HG02970 (cell line): ENCODE data around the gene MRGPRX3.
"Not testable (repeated sequence)": the region's sequence is repeated elsewhere in the genome, so short reads cannot be mapped to it uniquely, and the experiment has no call there.

ENCODE experiments used
- ATAC-seq: cut with Tn5 transposase; IDR thresholded peaks from one replicate; pipeline ENCODE4 v1.9.1; 2021; ENCODE audit warnings: mild to moderate bottlenecking, moderate library complexity, moderate number of reproducible peaks; ENCODE audit not compliant: unreplicated experiment, low FRiP score

Gene MRGPRX3

GRCh38 chr11:18132341-18132740, at the start of gene MRGPRX3:
Gene MRGPRX3, plus strand, starts transcription at chr11:18132571. Its CDS starts 4,632 bp downstream, at chr11:18137203.
- no peak for ATAC-seq

GRCh38 chr11:18088366-18088765, 44.0 kb upstream of the MRGPRX3 start:
- ATAC-seq: no peak

GRCh38 chr11:18088966-18089365, 43.4 kb upstream of the MRGPRX3 start:
- ATAC-seq: no peak

DNA sequence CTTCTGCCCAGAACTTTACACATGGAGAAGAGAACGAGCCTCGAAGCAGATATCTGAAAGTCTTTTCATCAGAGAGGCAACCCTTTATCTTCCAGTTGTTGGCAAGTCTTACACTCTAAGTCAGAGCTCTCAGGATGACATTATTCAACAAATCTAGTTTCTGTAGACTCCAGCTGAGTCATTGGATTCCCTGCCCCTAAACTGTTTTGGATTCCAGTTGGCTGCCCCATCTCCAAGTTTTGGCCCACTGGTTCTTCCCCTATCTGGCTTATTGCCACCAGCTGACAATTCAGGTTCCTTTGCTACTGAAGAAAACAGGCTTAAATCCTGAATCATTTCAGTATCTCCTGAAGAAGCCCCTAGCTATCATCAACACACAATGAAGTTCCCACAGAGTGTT, 40.6 kb upstream of the MRGPRX3 start:
- no peak for ATAC-seq

- no peak for ATAC-seq
These were observed 38.4 kb upstream of the MRGPRX3 start for GRCh38 chr11:18093959-18094358.

DNA sequence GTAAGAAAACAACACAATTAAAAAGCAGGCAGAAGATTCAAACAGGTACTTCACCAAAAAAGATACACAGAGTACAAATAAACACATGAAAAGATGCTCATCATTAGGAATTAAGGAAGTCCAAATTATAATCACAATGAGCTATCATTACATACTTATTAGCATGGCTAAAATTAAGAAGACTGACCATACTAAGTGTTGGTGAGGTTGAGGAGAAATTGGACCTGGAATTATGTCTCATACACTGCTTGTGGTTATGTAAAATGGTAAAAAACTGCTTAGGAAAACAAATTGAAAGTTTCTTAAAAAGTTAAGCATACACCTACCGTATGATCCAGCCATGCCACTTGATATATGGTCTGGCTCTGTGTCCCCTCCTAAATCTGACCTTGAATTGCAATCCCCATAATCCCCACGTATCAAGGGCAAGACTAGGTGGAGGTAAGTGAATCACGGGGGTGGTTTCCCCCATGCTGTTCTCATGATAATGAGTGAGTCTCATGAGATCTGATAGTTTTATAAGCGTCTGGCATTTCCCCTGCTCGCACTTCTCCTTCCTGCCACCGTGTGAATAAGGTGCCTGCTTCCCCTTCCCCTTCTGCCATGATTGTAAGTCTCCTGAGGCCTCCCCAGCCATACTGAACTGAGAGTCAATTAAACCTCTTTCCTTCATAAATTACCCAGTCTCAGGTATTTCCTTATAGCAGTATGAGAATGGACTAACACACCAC, 31.3 kb upstream of the MRGPRX3 start:
- no peak for ATAC-seq

GRCh38 chr11:18105086-18105801, 27.1 kb upstream of the MRGPRX3 start:
- ATAC-seq: no peak

- ATAC-seq: peak; percentile 74
These were observed 26.4 kb upstream of the MRGPRX3 start, which contains the start of gene SAAL1 for GRCh38 chr11:18105802-18106574. Gene SAAL1, minus strand, starts transcription at chr11:18106082. Its CDS starts 41 bp downstream, at chr11:18106041.

- ATAC-seq: no peak
These were observed 25.7 kb upstream of the MRGPRX3 start for GRCh38 chr11:18106688-18107087.

DNA sequence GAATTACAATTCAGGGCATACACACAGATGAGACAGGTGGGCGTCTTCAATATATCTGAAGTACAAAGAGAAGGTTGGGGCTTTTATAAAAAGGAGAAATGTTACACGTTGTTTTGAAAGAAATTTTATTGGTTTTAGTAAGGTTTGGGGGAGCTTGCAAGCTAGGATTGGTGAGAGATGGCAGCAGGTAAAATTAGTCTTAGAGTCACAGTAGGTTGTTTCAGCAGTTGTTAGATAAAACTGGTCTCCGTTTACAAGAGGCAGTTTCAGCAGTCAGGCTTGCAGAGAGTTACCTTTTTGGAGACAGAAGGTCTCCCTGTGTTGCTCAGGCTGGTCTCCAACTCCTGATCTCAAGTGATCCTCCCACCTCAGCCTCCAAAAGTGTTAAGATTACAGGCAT, 24.1 kb upstream of the MRGPRX3 start:
- no peak for ATAC-seq

- no peak for ATAC-seq
These were observed 21.4 kb upstream of the MRGPRX3 start for GRCh38 chr11:18111005-18111404.

- ATAC-seq: no peak
These were observed 16.8 kb upstream of the MRGPRX3 start for GRCh38 chr11:18115360-18116127.

GRCh38 chr11:18121331-18121828, 11.0 kb upstream of the MRGPRX3 start:
- not testable (repeated sequence) for ATAC-seq

- ATAC-seq: not testable (repeated sequence)
These were observed 1.3 kb upstream of the MRGPRX3 start for GRCh38 chr11:18131115-18131514.

DNA sequence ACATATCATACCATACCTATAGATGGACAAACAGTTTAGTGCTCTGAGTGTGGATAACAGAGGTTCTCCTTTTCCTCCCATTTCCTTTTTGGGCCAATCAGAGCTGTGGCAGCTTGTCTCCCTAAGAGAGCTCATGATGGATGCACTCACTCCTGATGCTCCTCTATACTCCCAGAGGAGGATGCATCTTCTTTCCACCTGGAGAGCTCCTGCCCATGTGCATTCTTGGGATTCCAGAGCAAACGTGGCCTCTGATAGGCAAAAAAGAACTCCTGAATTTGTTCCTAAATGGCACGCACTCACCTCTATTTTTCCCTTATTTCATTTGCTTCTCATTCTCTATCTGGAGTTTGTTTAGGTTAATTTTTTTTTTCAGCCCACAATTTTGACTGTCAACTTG, 2.9 kb downstream of the MRGPRX3 start:
- no peak for ATAC-seq

DNA sequence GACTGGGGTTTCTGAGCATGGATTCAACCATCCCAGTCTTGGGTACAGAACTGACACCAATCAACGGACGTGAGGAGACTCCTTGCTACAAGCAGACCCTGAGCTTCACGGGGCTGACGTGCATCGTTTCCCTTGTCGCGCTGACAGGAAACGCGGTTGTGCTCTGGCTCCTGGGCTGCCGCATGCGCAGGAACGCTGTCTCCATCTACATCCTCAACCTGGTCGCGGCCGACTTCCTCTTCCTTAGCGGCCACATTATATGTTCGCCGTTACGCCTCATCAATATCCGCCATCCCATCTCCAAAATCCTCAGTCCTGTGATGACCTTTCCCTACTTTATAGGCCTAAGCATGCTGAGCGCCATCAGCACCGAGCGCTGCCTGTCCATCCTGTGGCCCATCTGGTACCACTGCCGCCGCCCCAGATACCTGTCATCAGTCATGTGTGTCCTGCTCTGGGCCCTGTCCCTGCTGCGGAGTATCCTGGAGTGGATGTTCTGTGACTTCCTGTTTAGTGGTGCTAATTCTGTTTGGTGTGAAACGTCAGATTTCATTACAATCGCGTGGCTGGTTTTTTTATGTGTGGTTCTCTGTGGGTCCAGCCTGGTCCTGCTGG, 4.9 kb downstream of the MRGPRX3 start:
- ATAC-seq: no peak

DNA sequence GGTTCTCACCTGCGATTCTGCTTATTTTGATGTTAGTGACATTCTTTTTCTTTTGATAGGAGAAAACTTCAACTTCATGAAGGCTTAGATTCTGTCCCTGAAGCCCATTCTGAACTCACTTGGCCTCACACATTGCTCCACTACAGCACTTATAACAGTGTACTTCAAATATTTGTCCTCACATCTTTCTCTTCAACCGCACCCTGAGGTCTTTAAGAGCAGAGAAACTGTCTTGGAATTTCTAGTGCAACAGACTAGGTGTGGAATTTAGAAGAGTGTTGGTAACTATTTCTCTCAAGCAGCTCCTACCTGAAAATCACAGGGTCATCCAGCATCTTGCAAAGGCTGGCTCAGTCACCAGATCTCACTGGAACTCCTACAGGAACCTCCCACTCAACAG, 7.8 kb downstream of the MRGPRX3 start:
- ATAC-seq: no peak

- ATAC-seq: no peak
These were observed 11.9 kb downstream of the MRGPRX3 start for GRCh38 chr11:18144243-18144642.

DNA sequence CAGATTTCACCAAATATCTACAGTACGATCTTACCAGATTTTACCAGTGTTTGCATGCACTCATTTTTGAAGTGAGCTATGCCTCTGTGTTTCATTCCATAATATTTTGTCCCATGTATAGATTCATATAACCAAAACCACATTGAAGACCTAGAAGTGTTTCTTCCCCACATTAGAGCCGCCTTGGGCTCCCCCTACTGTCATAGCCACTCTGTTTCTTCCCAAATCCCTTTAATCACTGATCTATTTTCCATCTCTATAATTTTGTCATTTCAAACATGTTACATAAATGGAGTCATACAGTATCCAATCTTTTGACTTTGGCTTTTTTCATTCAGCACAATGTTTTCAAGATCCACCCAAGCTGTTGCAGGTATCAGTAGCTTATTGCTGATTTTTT, 12.7 kb downstream of the MRGPRX3 start:
- no peak for ATAC-seq

- ATAC-seq: no peak
These were observed 13.5 kb downstream of the MRGPRX3 start for GRCh38 chr11:18145837-18146236.
